ENCODE results near the gene EML6.

GRCh38 chr2:55001716-55002115 lies 278.3 kb downstream of the EML6 start:
- TF ChIP-seq CTCF (IDR thresholded peaks at IDR 0.05) (no peak), POLR2AphosphoS5 (IDR thresholded peaks at IDR 0.05) (no peak)

Measured in upper lobe of left lung (tissue), 4 donors.